ENCODE data around the gene ANAPC13. TPM values are rescaled to one million over a fixed set of nuclear protein-coding genes. Genes with fewer than 3 reads are reported as not detected.

The ANAPC13 gene
- total and polyA plus RNA-seq, 12 donors, result 51.1 to 186 (median 76.8) TPM

- intact Hi-C loops (cut with DNase I), result no loop called here
- no peaks in the 10 kb centered on the region for H3K9me3 ChIP-seq (replicated peaks in 1 of 3)
- H3K4me3 ChIP-seq, result no peak overlapping the region
- no peak for DNase-seq
- TF ChIP-seq CTCF (IDR thresholded peaks at IDR 0.05) (no peak), POLR2A (IDR thresholded peaks at IDR 0.05) (no peak)
- no peaks in the 10 kb centered on the region for H3K36me3 ChIP-seq (replicated peaks in 1 of 2)
- no peaks in the 10 kb centered on the region for H3K27me3 ChIP-seq
- no peak overlapping the region for H3K27ac ChIP-seq
- peaks cover 0 to 19% of the 10 kb centered on the region in 2 donors for H3K4me1 ChIP-seq (replicated peaks in 1 of 2)
- 75 to 78% (median 76%) methylated on average over 10 of the region's 10 CpGs for WGBS, 4 donors
Measured at GRCh38 chr3:134458406-134458945, 27.3 kb downstream of the ANAPC13 start.

GRCh38 chr3:134457376-134458074 lies 28.3 kb downstream of the ANAPC13 start:
- Histone ChIP-seq H3K4me3 (no peak overlapping the region), H3K9me3 (replicated peaks in 1 of 3) (no peaks in the 10 kb centered on the region), H3K36me3 (replicated peaks in 1 of 2) (no peaks in the 10 kb centered on the region), H3K27ac (no peak overlapping the region), H3K27me3 (no peaks in the 10 kb centered on the region), H3K4me1 (replicated peaks in 1 of 2) (peaks cover 0 to 9% of the 10 kb centered on the region in 2 donors)
- TF ChIP-seq POLR2A (IDR thresholded peaks at IDR 0.05) (no peak), CTCF (IDR thresholded peaks at IDR 0.05) (no peak)
- DNase-seq, result no peak
- WGBS, 4 donors, result 82 to 88% (median 84%) methylated on average over 9 of the region's 9 CpGs
- intact Hi-C loops (cut with DNase I), result no loop called here

GRCh38 chr3:134453631-134454030 lies 32.2 kb downstream of the ANAPC13 start:
- no peak for DNase-seq
- no peaks in the 10 kb centered on the region for H3K36me3 ChIP-seq (replicated peaks in 1 of 2)
- H3K4me3 ChIP-seq, result no peak overlapping the region
- no peaks in the 10 kb centered on the region for H3K27me3 ChIP-seq
- H3K4me1 ChIP-seq (replicated peaks in 1 of 2), result no peaks in the 10 kb centered on the region
- no peak overlapping the region for H3K27ac ChIP-seq
- intact Hi-C loops (cut with DNase I), result no loop called here
- H3K9me3 ChIP-seq (replicated peaks in 1 of 3), result no peaks in the 10 kb centered on the region
- TF ChIP-seq CTCF (IDR thresholded peaks at IDR 0.05) (no peak), POLR2A (IDR thresholded peaks at IDR 0.05) (no peak)
- 54 to 57% (median 56%) methylated on average over 6 of the region's 6 CpGs for WGBS, 4 donors

GRCh38 chr3:134449951-134450350 lies 35.8 kb downstream of the ANAPC13 start:
- 48 to 77% (median 62%) methylated on average over 3 of the region's 3 CpGs for WGBS, 4 donors
- no peak overlapping the region for H3K4me3 ChIP-seq
- no peak overlapping the region for H3K27ac ChIP-seq
- H3K36me3 ChIP-seq (replicated peaks in 1 of 2), result no peaks in the 10 kb centered on the region
- DNase-seq, result no peak
- peaks cover 0 to 8% of the 10 kb centered on the region in 2 donors for H3K4me1 ChIP-seq (replicated peaks in 1 of 2)
- no peaks in the 10 kb centered on the region for H3K27me3 ChIP-seq
- TF ChIP-seq POLR2A (IDR thresholded peaks at IDR 0.05) (no peak), CTCF (IDR thresholded peaks at IDR 0.05) (no peak)
- H3K9me3 ChIP-seq (replicated peaks in 1 of 3), result no peaks in the 10 kb centered on the region
- intact Hi-C loops (cut with DNase I), result no loop called here

All from adrenal gland (tissue), 12 donors.